Ovary (tissue), 3 donors: ENCODE data around the gene MPRIP.

Experiments used
- CTCF ChIP-seq, 3 donors: fragments of 450-650 bp in 2 of 3; fragments of 200-600 bp in 1 of 3; IDR thresholded peaks; one replicate each; pipeline versions ENCODE4 v1.5.1 to v1.8.0; 2016 to 2022; ENCODE audit warnings: antibody characterized with exemption in 3 of 3, mild to moderate bottlenecking in 1 of 3
- EP300 ChIP-seq: sonication (generic); formaldehyde crosslinking; IDR thresholded peaks from one replicate; pipeline ENCODE4 v1.6.1; 2017; ENCODE audit warnings: antibody characterized with exemption
- donor health status: DM: no; HTN: no; CAD: no.

- no peak for TF ChIP-seq CTCF (IDR thresholded peaks at IDR 0.05)
- no peak for TF ChIP-seq EP300
Observed at GRCh38 chr17:17057057-17057551, 14.8 kb downstream of the MPRIP start.
